Measurements from ENCODE around the gene SCARB1. TPM values are rescaled to one million over a fixed set of nuclear protein-coding genes. Genes with fewer than 3 reads are reported as not detected.

SCARB1 gene
- total and polyA plus RNA-seq, 2 experiments from 2014 or later = 2.2 to 5.2 TPM

- H4K20me1 ChIP-seq (ENCODE audit: insufficient read depth) = no peaks in the 10 kb centered on the region
- no peaks in the 10 kb centered on the region for H3F3A ChIP-seq (ENCODE audit: insufficient read depth)
- H3K9ac ChIP-seq = no peak overlapping the region
- no peaks in the 10 kb centered on the region for H3K79me2 ChIP-seq (ENCODE audit: insufficient read depth)
- H3K9me3 ChIP-seq (ENCODE audit: low read depth) = no peaks in the 10 kb centered on the region
- no peaks in the 10 kb centered on the region for H3K36me3 ChIP-seq (ENCODE audit: low read depth)
- WGBS, 2 experiments (ENCODE audit: low coverage in 1 of 2, low lambda C conversion rate in 2 of 2, missing lambda C conversion rate in 2 of 2) = 92 to 93% methylated on average over 11 of the region's 11 CpGs
- H2AFZ ChIP-seq = no peak overlapping the region
- no peaks in the 10 kb centered on the region for H3K4me1 ChIP-seq (ENCODE audit: insufficient read depth)
- H3K4me2 ChIP-seq (ENCODE audit: unreplicated experiment) = no peak overlapping the region
- H3K4me3 ChIP-seq = no peak overlapping the region
- DNase-seq = no peak
- H3K9me2 ChIP-seq (ENCODE audit: insufficient read depth) = no peaks in the 10 kb centered on the region
- no peaks in the 10 kb centered on the region for H3K27me3 ChIP-seq (replicated peaks; ENCODE audit: insufficient read depth)
- H3K27ac ChIP-seq = no peak overlapping the region
- TF ChIP-seq EZH2 (IDR thresholded peaks at IDR 0.05; ENCODE audit: insufficient read depth, poor library complexity, severe bottlenecking) (no peak), EZH2phosphoT487 (IDR thresholded peaks at IDR 0.05; ENCODE audit: insufficient read depth, low read depth) (no peak)
- in situ Hi-C loops (cut with MboI) = no loop called here
Measured at GRCh38 chr12:124854637-124855184, 9.0 kb downstream of the SCARB1 start.

DNA sequence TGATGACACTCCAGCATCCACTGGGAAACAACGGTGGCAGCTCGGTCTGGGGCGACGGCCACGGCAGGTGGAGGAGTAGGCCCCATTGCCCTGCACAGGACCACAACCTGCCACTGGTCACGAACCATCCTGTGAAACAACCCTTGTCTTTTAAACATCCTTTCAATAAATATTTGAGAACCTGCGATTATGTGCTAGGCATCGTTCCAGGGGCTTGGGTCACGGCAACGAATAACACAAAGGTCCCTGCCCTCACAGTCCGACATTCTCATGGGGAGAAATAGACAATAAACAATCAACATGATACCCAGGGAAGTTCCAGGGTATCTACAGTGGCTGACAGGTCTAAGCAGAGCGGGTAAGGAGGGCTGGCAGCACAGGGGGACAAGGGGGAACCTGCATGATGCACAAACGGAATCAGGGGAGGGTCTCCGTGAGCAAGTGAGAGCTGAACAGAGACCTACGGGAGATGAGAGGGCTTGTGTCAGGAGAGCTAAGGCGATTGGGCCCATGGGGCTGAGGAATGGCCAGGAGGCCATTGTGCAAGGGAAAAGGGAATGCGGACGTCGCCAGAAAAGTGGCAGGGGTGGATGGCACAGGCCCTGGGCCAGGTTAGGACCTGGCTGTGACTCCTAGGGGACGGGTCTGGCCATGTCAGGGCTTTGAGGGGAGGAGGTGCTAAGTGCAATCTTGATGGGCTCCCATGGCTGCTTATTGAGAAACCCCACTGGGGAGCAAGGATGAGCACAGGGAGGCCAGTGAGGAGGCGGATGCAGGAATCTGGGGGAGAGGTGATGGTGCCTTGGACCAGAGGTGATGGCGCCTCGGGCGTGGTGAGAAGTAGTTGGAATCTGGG, 9.7 kb downstream of the SCARB1 start:
- in situ Hi-C loops (cut with MboI) = no loop called here
- DNase-seq = no peak

GRCh38 chr12:124852911-124853427, 10.7 kb downstream of the SCARB1 start:
- Histone ChIP-seq H3K27me3 (replicated peaks; ENCODE audit: insufficient read depth) (no peaks in the 10 kb centered on the region), H3K79me2 (ENCODE audit: insufficient read depth) (no peaks in the 10 kb centered on the region), H3K36me3 (ENCODE audit: low read depth) (no peaks in the 10 kb centered on the region), H3K4me3 (no peak overlapping the region), H3K4me2 (ENCODE audit: unreplicated experiment) (no peak overlapping the region), H3K4me1 (ENCODE audit: insufficient read depth) (no peaks in the 10 kb centered on the region), H3K9me2 (ENCODE audit: insufficient read depth) (no peaks in the 10 kb centered on the region), H3K9ac (no peak overlapping the region), H4K20me1 (ENCODE audit: insufficient read depth) (no peaks in the 10 kb centered on the region), H3K9me3 (ENCODE audit: low read depth) (no peaks in the 10 kb centered on the region), H3F3A (ENCODE audit: insufficient read depth) (no peaks in the 10 kb centered on the region), H3K27ac (no peak overlapping the region), H2AFZ (no peak overlapping the region)
- TF ChIP-seq EZH2 (IDR thresholded peaks at IDR 0.05; ENCODE audit: insufficient read depth, poor library complexity, severe bottlenecking) = no peak
- no peak for TF ChIP-seq EZH2phosphoT487 (IDR thresholded peaks at IDR 0.05; ENCODE audit: insufficient read depth, low read depth)
- WGBS, 2 experiments (ENCODE audit: low coverage in 1 of 2, low lambda C conversion rate in 2 of 2, missing lambda C conversion rate in 2 of 2) = 82 to 87% methylated on average over 10 to 11 of the region's 11 CpGs
- in situ Hi-C loops (cut with MboI) = no loop called here
- DNase-seq = no peak

More for the DNA sequence above, 9.7 kb downstream of the SCARB1 start:
- no peaks in the 10 kb centered on the region for H4K20me1 ChIP-seq (ENCODE audit: insufficient read depth)
- H3K9ac ChIP-seq = no peak overlapping the region
- no peak overlapping the region for H3K27ac ChIP-seq
- 83 to 87% methylated on average over 24 of the region's 24 CpGs for WGBS, 2 experiments (ENCODE audit: low coverage in 1 of 2, low lambda C conversion rate in 2 of 2, missing lambda C conversion rate in 2 of 2)
- H3K79me2 ChIP-seq (ENCODE audit: insufficient read depth) = no peaks in the 10 kb centered on the region
- no peaks in the 10 kb centered on the region for H3K9me3 ChIP-seq (ENCODE audit: low read depth)
- H3K9me2 ChIP-seq (ENCODE audit: insufficient read depth) = no peaks in the 10 kb centered on the region
- no peaks in the 10 kb centered on the region for H3K27me3 ChIP-seq (replicated peaks; ENCODE audit: insufficient read depth)
- H3K4me3 ChIP-seq = no peak overlapping the region
- no peaks in the 10 kb centered on the region for H3K36me3 ChIP-seq (ENCODE audit: low read depth)
- H2AFZ ChIP-seq = no peak overlapping the region
- H3K4me2 ChIP-seq (ENCODE audit: unreplicated experiment) = no peak overlapping the region
- TF ChIP-seq EZH2 (IDR thresholded peaks at IDR 0.05; ENCODE audit: insufficient read depth, poor library complexity, severe bottlenecking) = no peak
- TF ChIP-seq EZH2phosphoT487 (IDR thresholded peaks at IDR 0.05; ENCODE audit: insufficient read depth, low read depth) = no peak
- H3K4me1 ChIP-seq (ENCODE audit: insufficient read depth) = no peaks in the 10 kb centered on the region
- H3F3A ChIP-seq (ENCODE audit: insufficient read depth) = no peaks in the 10 kb centered on the region

DNA sequence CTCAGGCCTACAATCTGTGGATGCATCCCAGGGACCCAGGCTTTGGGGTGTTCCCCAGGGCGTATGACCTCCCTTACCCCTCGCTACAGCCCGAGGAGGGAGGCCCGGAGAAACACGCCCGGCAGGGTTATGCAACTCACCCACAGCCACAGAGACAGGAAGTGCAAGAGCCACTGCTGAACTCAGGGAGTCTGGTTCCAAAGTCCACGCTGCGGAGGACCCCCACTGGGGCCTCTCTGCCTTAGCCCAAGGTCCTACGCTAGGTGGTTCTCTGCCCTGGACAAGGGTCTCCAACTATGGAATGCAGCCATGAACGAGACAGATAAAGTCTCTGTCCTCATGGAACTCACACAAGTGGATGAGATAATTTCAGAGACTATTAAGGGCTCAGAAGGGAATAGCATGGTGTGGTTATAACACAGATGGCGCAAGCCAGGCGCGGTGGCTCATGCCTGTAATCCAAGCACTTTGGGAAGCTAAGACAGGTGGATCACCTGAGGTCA, 11.3 kb downstream of the SCARB1 start:
- H3K27me3 ChIP-seq (replicated peaks; ENCODE audit: insufficient read depth) = no peaks in the 10 kb centered on the region
- H3F3A ChIP-seq (ENCODE audit: insufficient read depth) = no peaks in the 10 kb centered on the region
- H3K79me2 ChIP-seq (ENCODE audit: insufficient read depth) = no peaks in the 10 kb centered on the region
- peak; percentile 32 for DNase-seq
- H3K27ac ChIP-seq = no peak overlapping the region
- no peaks in the 10 kb centered on the region for H3K4me1 ChIP-seq (ENCODE audit: insufficient read depth)
- no peaks in the 10 kb centered on the region for H3K9me3 ChIP-seq (ENCODE audit: low read depth)
- TF ChIP-seq EZH2 (IDR thresholded peaks at IDR 0.05; ENCODE audit: insufficient read depth, poor library complexity, severe bottlenecking) (no peak), EZH2phosphoT487 (IDR thresholded peaks at IDR 0.05; ENCODE audit: insufficient read depth, low read depth) (no peak)
- no peak overlapping the region for H3K4me3 ChIP-seq
- no peaks in the 10 kb centered on the region for H4K20me1 ChIP-seq (ENCODE audit: insufficient read depth)
- no peaks in the 10 kb centered on the region for H3K36me3 ChIP-seq (ENCODE audit: low read depth)
- H3K4me2 ChIP-seq (ENCODE audit: unreplicated experiment) = no peak overlapping the region
- in situ Hi-C loops (cut with MboI) = no loop called here
- H3K9me2 ChIP-seq (ENCODE audit: insufficient read depth) = no peaks in the 10 kb centered on the region
- 52 to 55% methylated on average over 13 of the region's 13 CpGs for WGBS, 2 experiments (ENCODE audit: low coverage in 1 of 2, low lambda C conversion rate in 2 of 2, missing lambda C conversion rate in 2 of 2)
- H3K9ac ChIP-seq = no peak overlapping the region
- no peak overlapping the region for H2AFZ ChIP-seq
